ENCODE data around the gene ADAMTS15.

GRCh38 chr11:130472434-130472961 lies 24.1 kb downstream of the ADAMTS15 start:
- TF ChIP-seq CTCF (IDR thresholded peaks at IDR 0.05) (no peak), POLR2A (IDR thresholded peaks at IDR 0.05) (no peak)
